KMS-11 (cell line): ENCODE measurements around the gene EFHC1.

Experiments used
- H2AFZ ChIP-seq: fragments of 200-600 bp; sonication (generic); 2 replicates; pipeline ENCODE4 v1.6.1; 2016; ENCODE audit warnings: antibody characterized with exemption, mixed run types, low read depth
- H3K27ac ChIP-seq: fragments of 200-600 bp; sonication (generic); 2 replicates; pipeline ENCODE4 v1.6.1; 2016; ENCODE audit warnings: mild to moderate bottlenecking, mixed run types
- H3K27me3 ChIP-seq: fragments of 200-600 bp; sonication (generic); 2 replicates; pipeline ENCODE4 v1.6.1; 2017; ENCODE audit warnings: mild to moderate bottlenecking, low read depth, mixed run types, moderate library complexity; ENCODE audit not compliant: insufficient read depth
- H3K36me3 ChIP-seq: fragments of 200-600 bp; sonication (generic); 2 replicates; pipeline ENCODE4 v1.6.1; 2017; ENCODE audit warnings: mild to moderate bottlenecking, mixed run types; ENCODE audit not compliant: insufficient read depth
- H3K4me1 ChIP-seq: fragments of 200-600 bp; sonication (generic); 2 replicates; pipeline ENCODE4 v1.6.1; 2016; ENCODE audit warnings: mild to moderate bottlenecking, low read depth, mixed run types; ENCODE audit not compliant: poor library complexity, severe bottlenecking
- H3K4me2 ChIP-seq: fragments of 200-600 bp; sonication (generic); 2 replicates; pipeline ENCODE4 v1.7.0; 2016; ENCODE audit warnings: mild to moderate bottlenecking, mixed run types
- H3K4me3 ChIP-seq: fragments of 200-600 bp; sonication (generic); IDR thresholded peaks from 2 replicates; pipeline ENCODE4 v1.6.1; 2017; ENCODE audit warnings: low read depth, low read length, mixed read lengths; ENCODE audit not compliant: insufficient read depth
- H3K79me2 ChIP-seq: fragments of 200-600 bp; sonication (generic); 2 replicates; pipeline ENCODE4 v1.6.1; 2016; ENCODE audit warnings: low read depth, mixed run types; ENCODE audit not compliant: insufficient read depth
- H3K9ac ChIP-seq: fragments of 200-600 bp; sonication (generic); 2 replicates; pipeline ENCODE4 v1.6.1; 2016; ENCODE audit warnings: mild to moderate bottlenecking, mixed run types
- H4K20me1 ChIP-seq: fragments of 200-600 bp; sonication (generic); 2 replicates; pipeline ENCODE4 v1.6.1; 2016; ENCODE audit warnings: mild to moderate bottlenecking, mixed run types; ENCODE audit not compliant: insufficient read depth
- TF ChIP-seq, protein P1 (sequence below): fragments of 200-600 bp; sonication (generic); conservative IDR thresholded peaks from 2 replicates; pipeline ENCODE4 v1.6.1; 2017; ENCODE audit warnings: low read depth, mild to moderate bottlenecking, antibody characterized with exemption, low read length, moderate library complexity, mixed read lengths

EFHC1 gene

DNA sequence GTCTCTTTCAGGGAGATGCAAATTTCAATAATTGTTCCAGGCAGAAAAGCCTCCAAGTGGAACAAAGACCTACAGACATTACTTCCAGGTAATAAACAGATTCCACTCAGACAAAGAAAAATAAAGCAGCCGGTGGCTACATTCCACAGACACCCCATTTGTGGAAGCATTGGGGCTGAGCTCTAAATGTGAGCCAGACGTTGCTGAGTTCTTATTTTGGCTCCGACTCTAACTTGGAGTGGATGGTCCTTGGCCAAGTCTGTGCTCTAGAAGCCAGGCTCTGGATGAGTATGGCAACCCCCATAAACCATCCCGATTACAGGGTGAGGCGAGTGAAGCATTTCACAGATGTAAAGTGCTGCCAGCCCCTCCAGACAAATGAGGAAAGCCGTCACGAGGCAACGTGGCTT, 150.2 kb downstream of the EFHC1 start:
- peak overlapping the region; percentile 40; the same call in 1 of the 2 replicates for H3K4me2 ChIP-seq
- H3K4me3 ChIP-seq: no peak overlapping the region
- H3K36me3 ChIP-seq: peaks cover 5% of the 10 kb centered on the region; the same call in 1 of the 2 replicates
- no peaks in the 10 kb centered on the region for H3K27me3 ChIP-seq
- peaks cover 92% of the 10 kb centered on the region for H3K4me1 ChIP-seq
- H2AFZ ChIP-seq: no peak overlapping the region
- no peak overlapping the region for H3K9ac ChIP-seq
- peaks cover 74% of the 10 kb centered on the region for H4K20me1 ChIP-seq
- TF ChIP-seq, protein P1, sequence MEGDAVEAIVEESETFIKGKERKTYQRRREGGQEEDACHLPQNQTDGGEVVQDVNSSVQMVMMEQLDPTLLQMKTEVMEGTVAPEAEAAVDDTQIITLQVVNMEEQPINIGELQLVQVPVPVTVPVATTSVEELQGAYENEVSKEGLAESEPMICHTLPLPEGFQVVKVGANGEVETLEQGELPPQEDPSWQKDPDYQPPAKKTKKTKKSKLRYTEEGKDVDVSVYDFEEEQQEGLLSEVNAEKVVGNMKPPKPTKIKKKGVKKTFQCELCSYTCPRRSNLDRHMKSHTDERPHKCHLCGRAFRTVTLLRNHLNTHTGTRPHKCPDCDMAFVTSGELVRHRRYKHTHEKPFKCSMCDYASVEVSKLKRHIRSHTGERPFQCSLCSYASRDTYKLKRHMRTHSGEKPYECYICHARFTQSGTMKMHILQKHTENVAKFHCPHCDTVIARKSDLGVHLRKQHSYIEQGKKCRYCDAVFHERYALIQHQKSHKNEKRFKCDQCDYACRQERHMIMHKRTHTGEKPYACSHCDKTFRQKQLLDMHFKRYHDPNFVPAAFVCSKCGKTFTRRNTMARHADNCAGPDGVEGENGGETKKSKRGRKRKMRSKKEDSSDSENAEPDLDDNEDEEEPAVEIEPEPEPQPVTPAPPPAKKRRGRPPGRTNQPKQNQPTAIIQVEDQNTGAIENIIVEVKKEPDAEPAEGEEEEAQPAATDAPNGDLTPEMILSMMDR: no peak
- H3K27ac ChIP-seq: no peak overlapping the region
- peaks cover 100% of the 10 kb centered on the region for H3K79me2 ChIP-seq

GRCh38 chr6:52571099-52571755, 151.1 kb downstream of the EFHC1 start:
- Histone ChIP-seq H3K4me3 (no peak overlapping the region), H3K79me2 (peaks cover 100% of the 10 kb centered on the region), H3K4me2 (peak overlapping the region; percentile 94), H3K27ac (no peak overlapping the region), H3K4me1 (peaks cover 82% of the 10 kb centered on the region), H2AFZ (no peak overlapping the region), H3K36me3 (peaks cover 5% of the 10 kb centered on the region; the same call in 1 of the 2 replicates), H3K27me3 (no peaks in the 10 kb centered on the region), H3K9ac (no peak overlapping the region), H4K20me1 (peaks cover 66% of the 10 kb centered on the region)
- TF ChIP-seq, protein P1: no peak

DNA sequence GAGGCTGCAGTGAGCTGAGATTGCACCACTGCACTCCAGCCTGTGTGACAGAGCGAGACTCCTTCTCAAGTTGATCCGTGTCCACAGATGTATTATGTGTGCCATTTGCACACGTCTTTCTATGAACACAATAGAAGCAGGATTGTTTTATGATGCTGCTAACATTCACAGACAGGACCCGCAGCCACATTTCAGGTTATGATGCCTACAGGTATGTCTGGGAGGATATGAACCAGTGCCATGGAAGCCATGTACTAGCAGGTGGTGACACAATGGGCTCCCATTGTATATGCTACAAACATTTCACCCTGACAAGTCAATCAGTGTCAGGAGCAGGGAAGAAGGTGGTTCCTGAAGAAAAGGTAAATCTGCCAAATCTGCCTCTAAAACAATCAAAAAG, 152.4 kb downstream of the EFHC1 start:
- H3K36me3 ChIP-seq: peaks cover 5% of the 10 kb centered on the region; the same call in 1 of the 2 replicates
- H2AFZ ChIP-seq: no peak overlapping the region
- TF ChIP-seq, protein P1: no peak
- peaks cover 71% of the 10 kb centered on the region for H3K4me1 ChIP-seq
- H3K9ac ChIP-seq: no peak overlapping the region; the same call in 1 of the 2 replicates
- H3K4me2 ChIP-seq: peak overlapping the region; percentile 94
- no peaks in the 10 kb centered on the region for H3K27me3 ChIP-seq
- peaks cover 59% of the 10 kb centered on the region for H4K20me1 ChIP-seq
- H3K4me3 ChIP-seq: no peak overlapping the region
- H3K27ac ChIP-seq: no peak overlapping the region
- peaks cover 92% of the 10 kb centered on the region for H3K79me2 ChIP-seq

- TF ChIP-seq, protein P1: no peak
- Histone ChIP-seq H2AFZ (no peak overlapping the region), H3K79me2 (peaks cover 88% of the 10 kb centered on the region), H3K27ac (no peak overlapping the region), H3K4me2 (peak overlapping the region; percentile 94), H3K4me1 (peaks cover 70% of the 10 kb centered on the region), H3K9ac (no peak overlapping the region; the same call in 1 of the 2 replicates), H3K4me3 (no peak overlapping the region), H4K20me1 (peaks cover 51% of the 10 kb centered on the region), H3K36me3 (peaks cover 5% of the 10 kb centered on the region; the same call in 1 of the 2 replicates), H3K27me3 (no peaks in the 10 kb centered on the region)
These were observed 153.2 kb downstream of the EFHC1 start for GRCh38 chr6:52573295-52573694.
